ENCODE results near the gene MOB3B.

The MOB3B gene

GRCh38 chr9:27338527-27338903, 191.1 kb downstream of the MOB3B start:
- Histone ChIP-seq H3K9ac (ENCODE audit: low read depth in 1 of 2, low read length in 2 of 2) (peak overlapping the region in 1 of 2 donors; percentile 19), H3K27ac (ENCODE audit: low read depth in 2 of 2, low read length in 2 of 2) (peak overlapping the region; percentile 53 to 81)

GRCh38 chr9:27337833-27338526, 191.6 kb downstream of the MOB3B start:
- no peaks in the 10 kb centered on the region for H3K9me3 ChIP-seq (ENCODE audit: control insufficient read depth in 2 of 2, low read length in 2 of 2)
- H3K27ac ChIP-seq (ENCODE audit: low read depth in 2 of 2, low read length in 2 of 2): peak overlapping the region; percentile 53 to 81
- H3K4me1 ChIP-seq (ENCODE audit: control insufficient read depth in 2 of 2, insufficient read depth in 2 of 2, low read length in 2 of 2): peaks cover 30 to 39% of the 10 kb centered on the region in 2 donors
- H3K36me3 ChIP-seq (ENCODE audit: control insufficient read depth in 2 of 2, insufficient read depth in 2 of 2, low read length in 2 of 2): no peaks in the 10 kb centered on the region
- H3K9ac ChIP-seq (ENCODE audit: low read depth in 1 of 2, low read length in 2 of 2): peak overlapping the region in 1 of 2 donors; percentile 13
- H3K4me3 ChIP-seq (ENCODE audit: low read length in 2 of 2): peak overlapping the region in 1 of 2 donors; percentile 33
- H3K27me3 ChIP-seq (ENCODE audit: control insufficient read depth in 2 of 2, insufficient read depth in 2 of 2, low read length in 2 of 2): no peaks in the 10 kb centered on the region

More at GRCh38 chr9:27338527-27338903, 191.1 kb downstream of the MOB3B start:
- peak overlapping the region in 1 of 2 donors; percentile 33 for H3K4me3 ChIP-seq (ENCODE audit: low read length in 2 of 2)
- no peaks in the 10 kb centered on the region for H3K27me3 ChIP-seq (ENCODE audit: control insufficient read depth in 2 of 2, insufficient read depth in 2 of 2, low read length in 2 of 2)
- no peaks in the 10 kb centered on the region for H3K36me3 ChIP-seq (ENCODE audit: control insufficient read depth in 2 of 2, insufficient read depth in 2 of 2, low read length in 2 of 2)
- H3K9me3 ChIP-seq (ENCODE audit: control insufficient read depth in 2 of 2, low read length in 2 of 2): no peaks in the 10 kb centered on the region
- H3K4me1 ChIP-seq (ENCODE audit: control insufficient read depth in 2 of 2, insufficient read depth in 2 of 2, low read length in 2 of 2): peaks cover 30 to 39% of the 10 kb centered on the region in 2 donors

GRCh38 chr9:27337236-27337635, 192.4 kb downstream of the MOB3B start:
- Histone ChIP-seq H3K27ac (ENCODE audit: low read depth in 2 of 2, low read length in 2 of 2) (peak overlapping the region; percentile 53 to 81), H3K36me3 (ENCODE audit: control insufficient read depth in 2 of 2, insufficient read depth in 2 of 2, low read length in 2 of 2) (no peaks in the 10 kb centered on the region), H3K4me3 (ENCODE audit: low read length in 2 of 2) (no peak overlapping the region), H3K9ac (ENCODE audit: low read depth in 1 of 2, low read length in 2 of 2) (no peak overlapping the region), H3K9me3 (ENCODE audit: control insufficient read depth in 2 of 2, low read length in 2 of 2) (no peaks in the 10 kb centered on the region), H3K27me3 (ENCODE audit: control insufficient read depth in 2 of 2, insufficient read depth in 2 of 2, low read length in 2 of 2) (no peaks in the 10 kb centered on the region), H3K4me1 (ENCODE audit: control insufficient read depth in 2 of 2, insufficient read depth in 2 of 2, low read length in 2 of 2) (peaks cover 30 to 39% of the 10 kb centered on the region in 2 donors)

GRCh38 chr9:27336829-27337228, 192.8 kb downstream of the MOB3B start:
- no peak overlapping the region for H3K4me3 ChIP-seq (ENCODE audit: low read length in 2 of 2)
- H3K9me3 ChIP-seq (ENCODE audit: control insufficient read depth in 2 of 2, low read length in 2 of 2): no peaks in the 10 kb centered on the region
- no peaks in the 10 kb centered on the region for H3K27me3 ChIP-seq (ENCODE audit: control insufficient read depth in 2 of 2, insufficient read depth in 2 of 2, low read length in 2 of 2)
- H3K4me1 ChIP-seq (ENCODE audit: control insufficient read depth in 2 of 2, insufficient read depth in 2 of 2, low read length in 2 of 2): peaks cover 26 to 36% of the 10 kb centered on the region in 2 donors
- no peak overlapping the region for H3K9ac ChIP-seq (ENCODE audit: low read depth in 1 of 2, low read length in 2 of 2)
- H3K27ac ChIP-seq (ENCODE audit: low read depth in 2 of 2, low read length in 2 of 2): no peak overlapping the region
- H3K36me3 ChIP-seq (ENCODE audit: control insufficient read depth in 2 of 2, insufficient read depth in 2 of 2, low read length in 2 of 2): no peaks in the 10 kb centered on the region

GRCh38 chr9:27336126-27336525, 193.5 kb downstream of the MOB3B start:
- no peak overlapping the region for H3K27ac ChIP-seq (ENCODE audit: low read depth in 2 of 2, low read length in 2 of 2)
- no peak overlapping the region for H3K4me3 ChIP-seq (ENCODE audit: low read length in 2 of 2)
- H3K27me3 ChIP-seq (ENCODE audit: control insufficient read depth in 2 of 2, insufficient read depth in 2 of 2, low read length in 2 of 2): no peaks in the 10 kb centered on the region
- H3K4me1 ChIP-seq (ENCODE audit: control insufficient read depth in 2 of 2, insufficient read depth in 2 of 2, low read length in 2 of 2): peaks cover 23 to 30% of the 10 kb centered on the region in 2 donors
- no peaks in the 10 kb centered on the region for H3K36me3 ChIP-seq (ENCODE audit: control insufficient read depth in 2 of 2, insufficient read depth in 2 of 2, low read length in 2 of 2)
- no peak overlapping the region for H3K9ac ChIP-seq (ENCODE audit: low read depth in 1 of 2, low read length in 2 of 2)
- no peaks in the 10 kb centered on the region for H3K9me3 ChIP-seq (ENCODE audit: control insufficient read depth in 2 of 2, low read length in 2 of 2)

- Histone ChIP-seq H3K9me3 (ENCODE audit: control insufficient read depth in 2 of 2, low read length in 2 of 2) (no peaks in the 10 kb centered on the region), H3K36me3 (ENCODE audit: control insufficient read depth in 2 of 2, insufficient read depth in 2 of 2, low read length in 2 of 2) (peaks cover 4 to 5% of the 10 kb centered on the region in 2 donors), H3K9ac (ENCODE audit: low read depth in 1 of 2, low read length in 2 of 2) (no peak overlapping the region), H3K27me3 (ENCODE audit: control insufficient read depth in 2 of 2, insufficient read depth in 2 of 2, low read length in 2 of 2) (no peaks in the 10 kb centered on the region), H3K27ac (ENCODE audit: low read depth in 2 of 2, low read length in 2 of 2) (no peak overlapping the region), H3K4me3 (ENCODE audit: low read length in 2 of 2) (no peak overlapping the region), H3K4me1 (ENCODE audit: control insufficient read depth in 2 of 2, insufficient read depth in 2 of 2, low read length in 2 of 2) (peaks cover 22 to 25% of the 10 kb centered on the region in 2 donors)
Measured at GRCh38 chr9:27335075-27335474, 194.5 kb downstream of the MOB3B start.

- Histone ChIP-seq H3K9ac (ENCODE audit: low read depth in 1 of 2, low read length in 2 of 2) (no peak overlapping the region), H3K27ac (ENCODE audit: low read depth in 2 of 2, low read length in 2 of 2) (no peak overlapping the region), H3K4me3 (ENCODE audit: low read length in 2 of 2) (no peak overlapping the region)
Measured at GRCh38 chr9:27333241-27334052, 196.2 kb downstream of the MOB3B start.

GRCh38 chr9:27331393-27331792, 198.2 kb downstream of the MOB3B start:
- no peaks in the 10 kb centered on the region for H3K9me3 ChIP-seq (ENCODE audit: control insufficient read depth in 2 of 2, low read length in 2 of 2)
- no peak overlapping the region for H3K27ac ChIP-seq (ENCODE audit: low read depth in 2 of 2, low read length in 2 of 2)
- H3K9ac ChIP-seq (ENCODE audit: low read depth in 1 of 2, low read length in 2 of 2): no peak overlapping the region
- H3K4me3 ChIP-seq (ENCODE audit: low read length in 2 of 2): no peak overlapping the region
- H3K27me3 ChIP-seq (ENCODE audit: control insufficient read depth in 2 of 2, insufficient read depth in 2 of 2, low read length in 2 of 2): no peaks in the 10 kb centered on the region
- H3K4me1 ChIP-seq (ENCODE audit: control insufficient read depth in 2 of 2, insufficient read depth in 2 of 2, low read length in 2 of 2): no peaks in the 10 kb centered on the region
- peaks cover 11 to 13% of the 10 kb centered on the region in 2 donors for H3K36me3 ChIP-seq (ENCODE audit: control insufficient read depth in 2 of 2, insufficient read depth in 2 of 2, low read length in 2 of 2)

More at GRCh38 chr9:27333241-27334052, 196.2 kb downstream of the MOB3B start:
- H3K9me3 ChIP-seq (ENCODE audit: control insufficient read depth in 2 of 2, low read length in 2 of 2): no peaks in the 10 kb centered on the region
- peaks cover 12% of the 10 kb centered on the region in 2 donors for H3K4me1 ChIP-seq (ENCODE audit: control insufficient read depth in 2 of 2, insufficient read depth in 2 of 2, low read length in 2 of 2)
- H3K36me3 ChIP-seq (ENCODE audit: control insufficient read depth in 2 of 2, insufficient read depth in 2 of 2, low read length in 2 of 2): peaks cover 10% of the 10 kb centered on the region in 2 donors
- no peaks in the 10 kb centered on the region for H3K27me3 ChIP-seq (ENCODE audit: control insufficient read depth in 2 of 2, insufficient read depth in 2 of 2, low read length in 2 of 2)

- Histone ChIP-seq H3K4me3 (ENCODE audit: low read length in 2 of 2) (no peak overlapping the region), H3K27me3 (ENCODE audit: control insufficient read depth in 2 of 2, insufficient read depth in 2 of 2, low read length in 2 of 2) (no peaks in the 10 kb centered on the region), H3K4me1 (ENCODE audit: control insufficient read depth in 2 of 2, insufficient read depth in 2 of 2, low read length in 2 of 2) (no peaks in the 10 kb centered on the region), H3K36me3 (ENCODE audit: control insufficient read depth in 2 of 2, insufficient read depth in 2 of 2, low read length in 2 of 2) (peaks cover 11 to 13% of the 10 kb centered on the region in 2 donors), H3K9ac (ENCODE audit: low read depth in 1 of 2, low read length in 2 of 2) (no peak overlapping the region), H3K27ac (ENCODE audit: low read depth in 2 of 2, low read length in 2 of 2) (no peak overlapping the region), H3K9me3 (ENCODE audit: control insufficient read depth in 2 of 2, low read length in 2 of 2) (peaks cover 0 to 2% of the 10 kb centered on the region in 2 donors)
Measured at GRCh38 chr9:27329291-27329690, 200.3 kb downstream of the MOB3B start.

- no peaks in the 10 kb centered on the region for H3K27me3 ChIP-seq (ENCODE audit: control insufficient read depth in 2 of 2, insufficient read depth in 2 of 2, low read length in 2 of 2)
- H3K4me3 ChIP-seq (ENCODE audit: low read length in 2 of 2): no peak overlapping the region
- H3K27ac ChIP-seq (ENCODE audit: low read depth in 2 of 2, low read length in 2 of 2): no peak overlapping the region
- H3K9me3 ChIP-seq (ENCODE audit: control insufficient read depth in 2 of 2, low read length in 2 of 2): peaks cover 0 to 2% of the 10 kb centered on the region in 2 donors
- no peaks in the 10 kb centered on the region for H3K4me1 ChIP-seq (ENCODE audit: control insufficient read depth in 2 of 2, insufficient read depth in 2 of 2, low read length in 2 of 2)
- H3K36me3 ChIP-seq (ENCODE audit: control insufficient read depth in 2 of 2, insufficient read depth in 2 of 2, low read length in 2 of 2): peaks cover 11 to 13% of the 10 kb centered on the region in 2 donors
- H3K9ac ChIP-seq (ENCODE audit: low read depth in 1 of 2, low read length in 2 of 2): no peak overlapping the region
Measured at GRCh38 chr9:27328483-27328882, 201.1 kb downstream of the MOB3B start.

All from mucosa of rectum (tissue), 2 donors.